ENCODE measurements around the gene HIP1.
"Not testable (repeated sequence)": the region's sequence is repeated elsewhere in the genome, so short reads cannot be mapped to it uniquely, and the experiment has no call there.

- TF ChIP-seq CTCF, EZH2 (IDR thresholded peaks at IDR 0.05): not testable (repeated sequence)
Observed at GRCh38 chr7:75527224-75527722, 211.5 kb downstream of the HIP1 start.
